ENCODE data around the gene ACTL6B. TPM values are rescaled to one million over a fixed set of nuclear protein-coding genes. Genes with fewer than 3 reads are reported as not detected.

ACTL6B gene
- total RNA-seq, 4 donors from 2014 or later: not detected

DNA sequence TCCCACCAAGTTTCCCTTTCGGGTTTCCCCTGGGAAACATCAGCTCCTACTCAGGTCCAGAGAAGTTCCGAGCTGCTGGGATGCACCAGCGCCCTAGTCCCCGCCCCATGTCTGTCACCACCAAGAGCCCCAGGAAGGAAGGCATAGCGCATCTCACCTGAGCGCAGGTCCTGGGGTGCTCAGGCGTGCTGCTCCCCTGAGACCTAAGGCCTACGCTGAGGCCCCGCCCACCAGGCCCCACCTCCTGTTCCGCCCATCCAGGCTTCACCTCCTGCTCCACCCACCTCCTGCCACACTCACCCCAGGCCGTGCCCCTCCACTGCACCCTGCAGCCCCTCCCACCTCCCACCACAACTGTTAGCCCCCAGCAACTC lies 13.7 kb downstream of the ACTL6B start:
- DNase-seq (ENCODE audit: low spot score in 2 of 2): no peak
- Histone ChIP-seq H3K27me3 (peaks cover 38% of the 10 kb centered on the region), H3K9me3 (no peaks in the 10 kb centered on the region), H3K4me1 (no peaks in the 10 kb centered on the region), H3K36me3 (no peaks in the 10 kb centered on the region), H3K4me3 (no peak overlapping the region), H3K27ac (no peak overlapping the region)
- WGBS: 19% methylated on average over 6 of the region's 11 CpGs
- TF ChIP-seq POLR2A (IDR thresholded peaks at IDR 0.05) (no peak), POLR2AphosphoS5 (IDR thresholded peaks at IDR 0.05) (no peak)
- TF ChIP-seq, protein P1, sequence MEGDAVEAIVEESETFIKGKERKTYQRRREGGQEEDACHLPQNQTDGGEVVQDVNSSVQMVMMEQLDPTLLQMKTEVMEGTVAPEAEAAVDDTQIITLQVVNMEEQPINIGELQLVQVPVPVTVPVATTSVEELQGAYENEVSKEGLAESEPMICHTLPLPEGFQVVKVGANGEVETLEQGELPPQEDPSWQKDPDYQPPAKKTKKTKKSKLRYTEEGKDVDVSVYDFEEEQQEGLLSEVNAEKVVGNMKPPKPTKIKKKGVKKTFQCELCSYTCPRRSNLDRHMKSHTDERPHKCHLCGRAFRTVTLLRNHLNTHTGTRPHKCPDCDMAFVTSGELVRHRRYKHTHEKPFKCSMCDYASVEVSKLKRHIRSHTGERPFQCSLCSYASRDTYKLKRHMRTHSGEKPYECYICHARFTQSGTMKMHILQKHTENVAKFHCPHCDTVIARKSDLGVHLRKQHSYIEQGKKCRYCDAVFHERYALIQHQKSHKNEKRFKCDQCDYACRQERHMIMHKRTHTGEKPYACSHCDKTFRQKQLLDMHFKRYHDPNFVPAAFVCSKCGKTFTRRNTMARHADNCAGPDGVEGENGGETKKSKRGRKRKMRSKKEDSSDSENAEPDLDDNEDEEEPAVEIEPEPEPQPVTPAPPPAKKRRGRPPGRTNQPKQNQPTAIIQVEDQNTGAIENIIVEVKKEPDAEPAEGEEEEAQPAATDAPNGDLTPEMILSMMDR (IDR thresholded peaks at IDR 0.05): no peak

DNA sequence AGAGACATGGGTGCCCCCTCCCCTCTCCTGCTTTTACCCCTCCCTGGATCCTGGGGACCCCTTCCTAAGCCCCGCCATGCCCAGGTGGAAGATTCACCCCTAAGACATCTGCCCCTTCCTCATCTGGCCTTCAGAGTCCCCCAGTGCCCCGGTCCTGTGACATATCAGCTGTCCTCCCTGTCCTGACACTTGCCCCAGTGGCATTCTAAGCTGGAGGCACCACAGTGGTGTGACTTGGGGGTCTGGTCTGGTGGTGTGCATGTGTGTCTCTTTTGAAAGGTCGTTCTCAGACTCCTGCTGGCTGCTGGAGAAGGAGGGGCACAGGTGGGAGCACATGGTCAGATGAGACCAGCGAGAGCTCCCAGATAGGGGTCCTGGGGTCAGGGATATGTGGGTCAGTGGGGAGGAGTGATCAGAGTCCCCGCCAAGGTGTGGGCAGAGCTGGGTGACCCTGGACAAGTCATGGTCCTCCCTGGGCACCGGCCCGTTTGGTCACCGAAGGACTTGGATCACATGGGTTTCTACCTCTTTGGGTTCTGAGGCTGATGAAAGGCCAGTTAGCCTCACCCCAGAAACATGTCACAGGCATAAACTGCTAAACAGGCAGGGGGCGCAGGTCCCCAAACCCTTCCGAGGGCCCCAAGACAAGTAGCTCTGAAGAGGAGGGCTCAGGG lies 14.3 kb downstream of the ACTL6B start:
- H3K4me3 ChIP-seq: no peak overlapping the region
- peaks cover 33% of the 10 kb centered on the region for H3K27me3 ChIP-seq
- no peaks in the 10 kb centered on the region for H3K9me3 ChIP-seq
- no peak overlapping the region for H3K27ac ChIP-seq
- WGBS: 80% methylated on average over 5 of the region's 10 CpGs
- DNase-seq (ENCODE audit: low spot score in 2 of 2): no peak
- TF ChIP-seq, protein P1 (IDR thresholded peaks at IDR 0.05): no peak
- TF ChIP-seq POLR2A (IDR thresholded peaks at IDR 0.05) (no peak), POLR2AphosphoS5 (IDR thresholded peaks at IDR 0.05) (no peak), EP300 (IDR thresholded peaks at IDR 0.05) (no peak)
- no peaks in the 10 kb centered on the region for H3K4me1 ChIP-seq
- H3K36me3 ChIP-seq: no peaks in the 10 kb centered on the region

DNA sequence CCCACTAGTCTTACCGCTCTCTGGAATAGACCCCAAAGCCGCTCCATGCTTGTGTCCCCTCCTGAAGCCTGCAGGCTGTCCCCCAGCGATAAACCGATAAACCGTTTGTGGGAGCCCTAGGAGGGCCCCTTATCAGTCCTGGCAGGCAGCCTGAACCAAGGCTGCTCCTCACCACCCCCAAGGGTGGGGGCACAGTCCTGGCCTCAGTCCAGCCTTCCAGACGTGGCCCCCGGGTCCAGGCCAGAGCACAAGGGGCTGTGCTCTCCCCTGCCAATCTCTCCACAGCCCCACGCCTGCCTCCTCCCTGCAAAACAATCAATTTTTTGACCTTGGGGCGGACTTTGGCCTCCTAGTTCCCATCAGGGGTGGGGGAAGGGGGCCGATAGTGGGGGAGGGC lies 14.8 kb downstream of the ACTL6B start, which contains the start of gene TFR2:
Gene TFR2, minus strand, starts transcription at position 90 of the 397 bp plus-strand sequence. Its CDS starts 43 bp downstream, at position 47.
- Histone ChIP-seq H3K9me3 (no peaks in the 10 kb centered on the region), H3K4me3 (no peak within 1 kb of the TSS), H3K4me1 (no peaks in the 10 kb centered on the region), H3K36me3 (no peaks in the 10 kb centered on the region), H3K27ac (no peak within 1 kb of the TSS), H3K27me3 (peaks cover 28% of the 10 kb centered on the region)
- TF ChIP-seq EP300 (IDR thresholded peaks at IDR 0.05): no peak
- TF ChIP-seq, protein P1 (IDR thresholded peaks at IDR 0.05): no peak
- no peak for TF ChIP-seq POLR2A (IDR thresholded peaks at IDR 0.05)
- no peak for TF ChIP-seq POLR2AphosphoS5 (IDR thresholded peaks at IDR 0.05)
- no peak for DNase-seq (ENCODE audit: low spot score in 2 of 2)
- WGBS: 75% methylated on average over 4 of the region's 10 CpGs

DNA sequence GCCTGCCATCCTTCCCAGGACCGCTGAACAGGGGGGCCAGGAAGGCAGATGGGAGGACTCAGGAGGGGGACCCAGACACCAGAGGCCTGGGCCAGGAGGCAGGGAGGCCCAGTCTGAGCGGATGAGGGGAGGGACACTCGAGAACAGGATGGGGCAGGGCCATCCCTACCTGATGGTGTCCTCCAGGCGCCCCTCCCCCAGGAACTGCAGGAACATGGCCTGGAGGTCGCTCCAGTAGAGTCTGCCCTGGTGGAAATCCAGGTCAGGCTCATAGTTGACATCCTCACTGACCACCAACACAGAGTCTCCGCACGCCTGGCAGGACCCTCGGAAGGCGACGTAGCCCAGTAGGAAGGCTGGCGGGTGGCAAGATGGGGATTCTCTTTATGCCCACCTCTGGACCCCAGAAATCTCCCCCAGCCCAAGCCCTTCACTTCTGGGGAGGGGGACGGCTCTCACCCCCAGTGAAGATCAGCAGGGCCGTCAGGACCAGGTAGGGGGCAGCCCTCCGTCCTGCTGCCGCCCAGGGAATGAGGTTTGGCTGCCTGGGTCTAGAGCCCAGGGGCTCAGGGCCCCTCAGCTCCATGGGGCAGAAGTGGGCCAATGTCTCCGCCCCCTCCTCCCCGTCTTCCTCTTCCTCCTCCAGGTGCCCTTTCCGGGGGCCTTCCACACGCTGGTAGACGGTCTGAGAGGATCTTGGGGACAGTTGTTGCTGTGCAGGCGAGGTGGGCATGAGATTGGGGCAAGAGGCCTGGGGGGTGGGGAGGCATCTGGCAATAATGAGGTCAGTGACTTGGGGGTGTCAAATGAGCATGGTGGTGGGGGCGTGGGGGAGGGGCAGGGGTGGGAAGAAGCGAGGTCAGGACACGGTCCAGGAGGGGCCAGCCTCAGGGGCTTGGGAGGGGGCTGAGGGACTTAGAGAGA lies 15.5 kb downstream of the ACTL6B start:
- Histone ChIP-seq H3K27ac (no peak overlapping the region), H3K4me1 (no peaks in the 10 kb centered on the region), H3K4me3 (no peak overlapping the region), H3K27me3 (peaks cover 21% of the 10 kb centered on the region), H3K9me3 (no peaks in the 10 kb centered on the region), H3K36me3 (no peaks in the 10 kb centered on the region)
- WGBS: 66% methylated on average over 7 of the region's 24 CpGs
- DNase-seq (ENCODE audit: low spot score in 2 of 2): no peak
- TF ChIP-seq EP300 (IDR thresholded peaks at IDR 0.05) (no peak), POLR2AphosphoS5 (IDR thresholded peaks at IDR 0.05) (no peak), POLR2A (IDR thresholded peaks at IDR 0.05) (no peak)
- TF ChIP-seq, protein P1 (IDR thresholded peaks at IDR 0.05): no peak

DNA sequence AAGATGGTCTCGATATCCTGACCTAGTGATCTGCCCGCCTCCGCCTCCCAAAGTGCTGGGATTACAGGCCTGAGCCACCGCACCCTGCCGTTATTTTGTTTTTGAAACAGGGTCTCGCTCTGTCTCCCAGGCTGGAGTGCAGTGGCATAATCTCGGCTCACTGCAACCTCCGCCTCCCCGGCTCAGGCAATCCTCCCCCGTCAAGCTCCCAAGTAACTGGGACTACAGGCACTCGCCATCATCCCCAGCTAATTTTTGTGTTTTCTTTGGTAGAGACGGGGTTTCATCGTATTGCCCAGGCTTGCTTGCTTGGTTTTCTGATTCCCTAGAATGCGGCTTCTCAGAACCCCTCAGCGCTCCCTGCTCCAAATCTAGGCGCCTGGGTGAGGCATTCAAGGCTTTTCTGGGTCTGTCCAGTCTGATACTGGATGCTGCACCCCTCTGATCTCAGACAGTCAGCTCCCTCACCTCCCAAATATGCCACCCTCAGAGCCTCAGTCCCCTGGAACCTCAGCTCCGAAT lies 16.2 kb downstream of the ACTL6B start:
- 89% methylated on average over 16 of the region's 17 CpGs for WGBS
- TF ChIP-seq POLR2A (IDR thresholded peaks at IDR 0.05) (no peak), POLR2AphosphoS5 (IDR thresholded peaks at IDR 0.05) (no peak), EP300 (IDR thresholded peaks at IDR 0.05) (no peak)
- TF ChIP-seq, protein P1 (IDR thresholded peaks at IDR 0.05): no peak
- Histone ChIP-seq H3K27me3 (peaks cover 20% of the 10 kb centered on the region), H3K27ac (no peak overlapping the region), H3K36me3 (no peaks in the 10 kb centered on the region), H3K9me3 (no peaks in the 10 kb centered on the region), H3K4me1 (no peaks in the 10 kb centered on the region), H3K4me3 (no peak overlapping the region)
- DNase-seq (ENCODE audit: low spot score in 2 of 2): no peak
